ENCODE measurements around the gene CNPY4.

Gene CNPY4

GRCh38 chr7:100166970-100167911 is 47.8 kb downstream of the CNPY4 start:
- no peak for DNase-seq (ENCODE audit: low read depth in 2 of 2)

GRCh38 chr7:100167912-100168323 is 48.5 kb downstream of the CNPY4 start:
- DNase-seq (ENCODE audit: low read depth in 2 of 2) = no peak

GRCh38 chr7:100169147-100169850 is 49.9 kb downstream of the CNPY4 start:
- no peak for DNase-seq (ENCODE audit: low read depth in 2 of 2)

GRCh38 chr7:100170101-100170897 is 50.9 kb downstream of the CNPY4 start:
- no peak for DNase-seq (ENCODE audit: low read depth in 2 of 2)

GRCh38 chr7:100171087-100171681 is 51.8 kb downstream of the CNPY4 start:
- no peak for DNase-seq (ENCODE audit: low read depth in 2 of 2)

GRCh38 chr7:100171840-100172239 is 52.4 kb downstream of the CNPY4 start:
- no peak for DNase-seq (ENCODE audit: low read depth in 2 of 2)

- no peak for DNase-seq (ENCODE audit: low read depth in 2 of 2)
These were observed 54.5 kb downstream of the CNPY4 start for GRCh38 chr7:100173806-100174495.

- no peak for DNase-seq (ENCODE audit: low read depth in 2 of 2)
These were observed 55.1 kb downstream of the CNPY4 start for GRCh38 chr7:100174582-100174981.

All from stimulated activated CD4-positive, alpha-beta T cell treated with anti-CD3 and anti-CD28 coated beads, Interleukin-1b, Interleukin-23, amount 100 ng/mL, for 4 hours (primary cell).